Head of caudate nucleus (tissue), 42 donors: ENCODE measurements around the gene ACTR10.
"Not testable (repeated sequence)": the region's sequence is repeated elsewhere in the genome, so short reads cannot be mapped to it uniquely, and the experiment has no call there.

Experiments used
- DNase-seq, 42 donors: peaks; one replicate each; pipeline versions ENCODE4 v3.0.0 to v3.0.0-alpha.2; 2020 to 2021; ENCODE audit warnings: mixed read lengths in 7 of 42
- intact Hi-C: fragments of 100-400 bp; cut with DNase I; formaldehyde crosslinking; loops from one replicate; pipeline ENCODE4 v1.15.0; 2022

The ACTR10 gene

GRCh38 chr14:58200846-58201245 lies 897 bp downstream of the ACTR10 start:
- DNase-seq = no peak
- intact Hi-C loops = no loop called here

GRCh38 chr14:58213176-58213575 lies 13.2 kb downstream of the ACTR10 start:
- intact Hi-C loops = no loop called here
- no peak for DNase-seq

GRCh38 chr14:58215191-58215914 lies 15.4 kb downstream of the ACTR10 start:
- DNase-seq = no peak
- intact Hi-C loops = no loop called here

- no peak for DNase-seq
- intact Hi-C loops = no loop called here
Observed at GRCh38 chr14:58216544-58216943, 16.6 kb downstream of the ACTR10 start.

GRCh38 chr14:58227096-58227819 lies 27.3 kb downstream of the ACTR10 start:
- intact Hi-C loops = no loop called here

GRCh38 chr14:58238252-58239243 lies 38.6 kb downstream of the ACTR10 start:
- peak in 4 of 42 donors; percentile 13 to 45 (median 26) for DNase-seq
- intact Hi-C loops = loop anchor here (5.0 kb wide), 1 partner anchor 41 kb away; no protein-coding TSS in a partner anchor

More at GRCh38 chr14:58227096-58227819, 27.3 kb downstream of the ACTR10 start:
- DNase-seq = no peak

GRCh38 chr14:58239244-58240195 lies 39.6 kb downstream of the ACTR10 start:
- intact Hi-C loops = loop anchor here (5.0 kb wide), 1 partner anchor 42 kb away; no protein-coding TSS in a partner anchor

GRCh38 chr14:58243790-58244555 lies 44.0 kb downstream of the ACTR10 start:
- DNase-seq = peak in 2 of 42 donors; percentile 9 to 41
- intact Hi-C loops = loop anchor here (2.0 kb wide), 1 partner anchor 55 kb away; the partner anchor contains the start of gene ARID4A

More at GRCh38 chr14:58239244-58240195, 39.6 kb downstream of the ACTR10 start:
- peak; percentile 54 to 94 (median 79) for DNase-seq

GRCh38 chr14:58244556-58245387 lies 44.8 kb downstream of the ACTR10 start, which contains the start of gene PSMA3:
Gene PSMA3 (plus strand): TSS chr14:58244843. CDS start chr14:58244921, 78 bp downstream.
- peak; percentile 93 to 99 (median 98) for DNase-seq
- intact Hi-C loops = loop anchor here (2.0 kb wide), 1 partner anchor 54 kb away; the partner anchor contains the start of gene ARID4A

- intact Hi-C loops = loop anchor here (2.0 kb wide), 1 partner anchor 53 kb away; the partner anchor contains the start of gene ARID4A
- no peak for DNase-seq
Observed at GRCh38 chr14:58245562-58245961, 45.6 kb downstream of the ACTR10 start.

GRCh38 chr14:58249611-58250010 lies 49.7 kb downstream of the ACTR10 start:
- intact Hi-C loops = no loop called here

GRCh38 chr14:58258156-58258555 lies 58.2 kb downstream of the ACTR10 start:
- no peak for DNase-seq
- intact Hi-C loops = no loop called here

More at GRCh38 chr14:58249611-58250010, 49.7 kb downstream of the ACTR10 start:
- DNase-seq = no peak

- DNase-seq, intact Hi-C loops: not testable (repeated sequence)
Observed at GRCh38 chr14:58262005-58262404, 62.1 kb downstream of the ACTR10 start.

GRCh38 chr14:58265401-58265800 lies 65.5 kb downstream of the ACTR10 start:
- no peak for DNase-seq
- intact Hi-C loops = no loop called here

- intact Hi-C loops = no loop called here
- DNase-seq = no peak
Observed at GRCh38 chr14:58270628-58271027, 70.7 kb downstream of the ACTR10 start.
